ENCODE results near the gene SLC27A4.

DNA sequence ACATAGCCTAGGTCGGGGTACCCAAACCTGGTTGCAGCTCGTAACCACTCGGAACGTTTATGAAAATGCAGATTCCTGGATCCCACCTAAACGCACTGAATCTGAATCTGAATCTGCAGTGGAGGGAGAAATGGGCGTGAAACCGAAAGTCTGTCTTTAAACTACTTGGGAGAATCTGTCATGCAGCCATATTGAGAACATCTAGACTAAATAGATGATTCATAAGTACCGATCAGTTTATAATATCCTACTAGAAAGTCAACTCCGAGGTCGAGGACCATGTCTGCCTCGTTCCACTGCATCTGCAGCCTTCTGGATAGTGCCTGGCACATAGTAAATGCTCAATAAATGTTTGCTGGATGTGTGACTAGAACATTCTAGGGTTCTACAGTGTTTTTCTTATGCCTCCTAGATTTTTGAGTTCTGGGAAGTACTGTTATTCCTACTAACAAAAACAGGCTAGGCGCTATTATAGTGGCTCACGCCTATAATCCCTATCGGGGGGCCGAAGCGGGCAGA is 17.1 kb upstream of the SLC27A4 start:
- TF ChIP-seq, protein P1, sequence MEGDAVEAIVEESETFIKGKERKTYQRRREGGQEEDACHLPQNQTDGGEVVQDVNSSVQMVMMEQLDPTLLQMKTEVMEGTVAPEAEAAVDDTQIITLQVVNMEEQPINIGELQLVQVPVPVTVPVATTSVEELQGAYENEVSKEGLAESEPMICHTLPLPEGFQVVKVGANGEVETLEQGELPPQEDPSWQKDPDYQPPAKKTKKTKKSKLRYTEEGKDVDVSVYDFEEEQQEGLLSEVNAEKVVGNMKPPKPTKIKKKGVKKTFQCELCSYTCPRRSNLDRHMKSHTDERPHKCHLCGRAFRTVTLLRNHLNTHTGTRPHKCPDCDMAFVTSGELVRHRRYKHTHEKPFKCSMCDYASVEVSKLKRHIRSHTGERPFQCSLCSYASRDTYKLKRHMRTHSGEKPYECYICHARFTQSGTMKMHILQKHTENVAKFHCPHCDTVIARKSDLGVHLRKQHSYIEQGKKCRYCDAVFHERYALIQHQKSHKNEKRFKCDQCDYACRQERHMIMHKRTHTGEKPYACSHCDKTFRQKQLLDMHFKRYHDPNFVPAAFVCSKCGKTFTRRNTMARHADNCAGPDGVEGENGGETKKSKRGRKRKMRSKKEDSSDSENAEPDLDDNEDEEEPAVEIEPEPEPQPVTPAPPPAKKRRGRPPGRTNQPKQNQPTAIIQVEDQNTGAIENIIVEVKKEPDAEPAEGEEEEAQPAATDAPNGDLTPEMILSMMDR (IDR thresholded peaks at IDR 0.05; ENCODE audit: insufficient read depth, low read length), result no peak
- TF ChIP-seq, protein P2, sequence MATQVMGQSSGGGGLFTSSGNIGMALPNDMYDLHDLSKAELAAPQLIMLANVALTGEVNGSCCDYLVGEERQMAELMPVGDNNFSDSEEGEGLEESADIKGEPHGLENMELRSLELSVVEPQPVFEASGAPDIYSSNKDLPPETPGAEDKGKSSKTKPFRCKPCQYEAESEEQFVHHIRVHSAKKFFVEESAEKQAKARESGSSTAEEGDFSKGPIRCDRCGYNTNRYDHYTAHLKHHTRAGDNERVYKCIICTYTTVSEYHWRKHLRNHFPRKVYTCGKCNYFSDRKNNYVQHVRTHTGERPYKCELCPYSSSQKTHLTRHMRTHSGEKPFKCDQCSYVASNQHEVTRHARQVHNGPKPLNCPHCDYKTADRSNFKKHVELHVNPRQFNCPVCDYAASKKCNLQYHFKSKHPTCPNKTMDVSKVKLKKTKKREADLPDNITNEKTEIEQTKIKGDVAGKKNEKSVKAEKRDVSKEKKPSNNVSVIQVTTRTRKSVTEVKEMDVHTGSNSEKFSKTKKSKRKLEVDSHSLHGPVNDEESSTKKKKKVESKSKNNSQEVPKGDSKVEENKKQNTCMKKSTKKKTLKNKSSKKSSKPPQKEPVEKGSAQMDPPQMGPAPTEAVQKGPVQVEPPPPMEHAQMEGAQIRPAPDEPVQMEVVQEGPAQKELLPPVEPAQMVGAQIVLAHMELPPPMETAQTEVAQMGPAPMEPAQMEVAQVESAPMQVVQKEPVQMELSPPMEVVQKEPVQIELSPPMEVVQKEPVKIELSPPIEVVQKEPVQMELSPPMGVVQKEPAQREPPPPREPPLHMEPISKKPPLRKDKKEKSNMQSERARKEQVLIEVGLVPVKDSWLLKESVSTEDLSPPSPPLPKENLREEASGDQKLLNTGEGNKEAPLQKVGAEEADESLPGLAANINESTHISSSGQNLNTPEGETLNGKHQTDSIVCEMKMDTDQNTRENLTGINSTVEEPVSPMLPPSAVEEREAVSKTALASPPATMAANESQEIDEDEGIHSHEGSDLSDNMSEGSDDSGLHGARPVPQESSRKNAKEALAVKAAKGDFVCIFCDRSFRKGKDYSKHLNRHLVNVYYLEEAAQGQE (IDR thresholded peaks at IDR 0.05; ENCODE audit: insufficient replicate concordance, low read depth), result no peak

Data from HL-60 (cell line).